Stimulated activated CD8-positive, alpha-beta memory T cell treated with anti-CD3 and anti-CD28 coated beads, Interleukin-15, amount 100 ng/mL, for 1 hour (primary cell): Measurements from ENCODE around the gene CSNK1G2.
A peak's percentile ranks its signal among the peaks of the same experiment; 100 is the strongest.

Source experiments
- DNase-seq: peaks from one replicate; pipeline ENCODE4 v3.0.0-alpha.2; 2020; ENCODE audit warnings: low read depth

CSNK1G2 gene

DNA sequence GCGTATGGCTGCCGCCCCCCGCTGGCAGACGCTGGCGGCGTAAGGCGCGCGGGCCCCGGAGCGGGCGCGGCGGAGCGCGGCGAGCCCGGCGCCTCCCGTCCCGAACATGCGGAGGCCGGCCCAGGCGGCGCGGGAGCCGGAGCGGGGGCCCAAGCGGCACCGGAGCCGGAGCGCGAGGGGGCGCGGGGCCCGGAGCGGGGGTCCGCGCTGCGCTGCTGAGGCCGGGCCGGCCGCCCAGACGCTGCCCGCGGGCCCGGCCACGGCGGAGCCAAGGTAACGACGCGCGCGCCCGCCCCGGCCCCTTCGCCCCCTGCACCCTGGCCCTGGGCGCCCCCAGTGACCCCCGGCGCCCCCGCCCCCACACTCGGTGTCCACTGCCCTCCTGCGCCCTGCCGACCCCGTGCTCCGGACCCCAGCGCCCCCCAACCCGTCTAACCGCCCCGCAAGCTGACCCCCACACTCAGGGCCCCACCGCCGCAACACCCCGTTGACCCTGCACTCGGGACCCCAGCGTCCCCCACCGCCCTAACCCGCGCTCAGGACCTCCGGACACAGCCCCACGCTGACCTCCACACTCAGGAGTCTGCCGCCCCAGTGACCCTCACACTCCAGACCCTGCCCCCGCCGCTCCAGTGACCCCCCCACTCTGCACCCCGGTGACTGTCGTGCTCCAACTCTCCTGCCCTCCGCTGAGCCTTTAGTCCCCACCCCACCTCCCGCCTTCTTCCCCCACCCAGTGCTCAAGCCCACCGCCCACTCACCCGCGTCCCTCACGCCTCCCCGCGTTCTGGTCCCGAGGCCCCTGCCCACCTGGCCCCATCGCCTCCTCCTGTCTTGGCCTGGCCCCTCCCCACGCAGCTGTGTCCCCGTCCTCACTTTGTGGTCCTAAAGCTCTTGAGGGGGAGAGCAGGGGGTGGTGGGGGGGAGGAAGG lies at the start of gene CSNK1G2:
TSS of gene CSNK1G2 (plus strand) at position 27 of the 932 bp plus-strand sequence. CDS start 28,601 bp downstream, outside the sequence.
- DNase-seq: no peak

DNA sequence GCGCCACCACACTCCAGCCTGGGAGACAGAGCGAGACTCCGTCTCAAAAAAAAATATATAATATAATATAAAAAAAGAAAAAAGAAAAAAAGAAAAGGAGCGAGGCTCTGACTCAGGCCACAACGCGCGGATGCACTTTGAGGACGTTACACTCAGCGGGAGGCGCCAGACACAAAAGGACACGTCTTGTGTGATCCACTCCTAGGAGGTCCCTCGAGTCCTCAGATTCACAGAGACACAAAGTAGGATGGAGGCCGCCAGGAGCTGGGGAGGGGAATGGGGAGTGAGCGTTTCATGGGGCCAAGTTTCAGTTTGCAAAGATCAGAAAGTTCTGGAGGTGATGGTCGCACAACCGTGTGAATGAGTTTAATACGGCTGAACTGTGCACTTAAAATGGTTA lies 47.2 kb upstream of the CSNK1G2 start:
- DNase-seq: no peak

DNA sequence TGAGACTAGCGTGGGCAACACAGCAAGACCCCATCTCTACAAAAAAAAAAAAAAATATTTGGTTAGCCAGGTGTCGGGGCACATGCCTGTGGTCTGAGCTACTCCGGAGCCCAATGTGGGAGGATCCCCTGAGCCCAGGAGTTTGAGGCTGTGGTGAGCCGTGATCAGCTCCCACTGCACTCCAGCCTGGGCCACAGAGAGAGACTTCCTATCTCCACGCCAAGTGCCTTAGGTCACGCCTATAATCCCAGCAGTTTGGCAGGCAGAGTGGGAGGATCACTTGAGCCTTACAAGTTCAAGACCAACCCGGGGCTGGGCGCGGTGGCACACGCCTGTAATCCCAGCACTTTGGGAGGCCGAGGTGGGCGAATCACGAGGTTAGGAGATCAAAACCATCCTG lies 44.5 kb upstream of the CSNK1G2 start:
- DNase-seq: no peak

DNA sequence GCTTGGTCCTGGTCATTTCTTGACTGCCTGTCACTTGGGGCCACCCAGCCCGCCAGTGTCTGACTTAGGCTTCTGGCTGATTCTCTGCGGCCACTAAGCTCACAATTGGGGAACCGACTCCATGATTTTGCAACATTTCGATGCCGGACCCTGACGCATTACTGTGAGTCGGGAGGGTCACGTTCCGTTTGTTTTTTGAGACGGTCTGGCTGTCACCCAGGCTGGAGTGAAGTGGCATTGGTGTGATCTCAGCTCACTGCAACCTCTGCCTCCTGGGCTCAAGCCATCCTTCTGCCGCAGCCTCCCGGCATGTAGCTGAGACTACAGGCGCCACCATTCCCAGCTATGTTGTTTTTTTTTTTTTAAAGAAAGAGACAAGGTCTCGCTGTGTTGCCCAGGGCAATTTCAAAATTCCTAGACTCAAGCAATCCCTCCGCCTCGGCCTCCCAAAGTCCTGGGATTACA lies 39.0 kb upstream of the CSNK1G2 start:
- DNase-seq: no peak

DNA sequence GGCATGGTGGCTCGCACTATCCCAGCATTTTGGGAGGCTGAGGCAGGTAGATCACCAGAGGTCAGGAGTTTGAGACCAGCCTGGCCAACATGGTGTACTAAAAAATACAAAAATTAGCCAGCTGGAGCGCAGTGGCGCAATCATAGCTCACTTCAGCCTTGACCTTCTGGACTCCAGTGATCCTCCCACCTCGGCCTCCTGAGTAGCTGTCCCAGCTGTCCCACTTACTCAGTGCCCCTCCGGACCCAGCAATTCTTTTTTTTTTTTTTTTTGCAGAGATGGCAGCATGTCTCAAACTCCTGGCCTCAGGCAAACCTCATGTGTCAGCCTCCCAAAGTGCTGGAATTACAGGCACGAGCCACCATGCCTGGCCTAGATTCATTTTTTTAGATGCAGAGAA lies 38.0 kb upstream of the CSNK1G2 start:
- DNase-seq: no peak

DNA sequence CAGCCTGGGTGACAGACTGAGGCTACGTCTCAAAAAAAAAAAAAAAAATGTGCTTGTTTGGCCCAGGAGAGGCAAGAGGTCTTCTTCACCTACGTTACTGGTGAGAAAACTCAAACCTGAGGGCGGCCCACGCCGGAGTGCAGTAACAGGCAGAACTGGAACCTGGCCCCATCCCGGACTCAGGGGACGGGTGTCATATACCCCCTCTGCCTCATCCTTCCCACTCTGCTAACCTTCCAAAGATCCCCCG lies 36.2 kb upstream of the CSNK1G2 start:
- DNase-seq: no peak

DNA sequence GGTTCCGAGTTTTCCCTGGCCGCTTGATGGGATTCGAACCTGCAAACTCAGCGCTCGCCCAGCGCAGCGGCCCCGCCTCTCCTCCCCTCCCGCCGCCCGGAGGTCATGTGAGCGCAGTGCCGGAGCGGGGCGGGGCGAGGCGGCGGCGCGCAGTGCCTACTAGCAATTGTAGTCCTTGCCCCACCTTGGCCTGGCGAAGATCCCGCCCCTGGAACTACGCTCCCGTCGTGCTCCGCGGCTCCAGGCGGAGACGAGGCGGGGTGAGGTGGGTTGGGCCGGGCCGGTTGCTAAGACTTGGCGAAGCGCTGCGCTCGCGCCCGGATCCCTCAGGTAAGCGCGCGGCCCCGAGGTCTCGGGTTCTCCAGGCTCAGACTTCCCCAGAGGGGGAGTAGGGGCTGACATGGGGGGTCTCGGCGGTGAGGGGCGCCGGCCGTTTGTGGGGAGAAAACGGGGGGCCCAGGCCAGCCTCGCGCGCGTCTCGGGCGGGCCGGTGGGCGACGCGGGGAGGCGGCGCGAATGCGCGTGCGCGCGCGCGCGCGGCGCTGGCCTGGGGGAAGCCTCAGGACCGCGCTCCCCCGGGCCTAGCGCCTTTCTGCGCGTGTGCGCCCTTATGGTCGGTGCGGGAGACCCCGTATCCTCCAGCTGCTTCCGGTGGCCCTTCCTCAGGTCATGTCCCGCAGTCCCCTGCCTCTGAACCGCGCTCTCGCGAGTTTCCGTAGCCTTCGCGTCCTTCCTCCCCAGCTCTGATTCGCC lies 35.7 kb upstream of the CSNK1G2 start, which contains the start of the genes ADAT3 and SCAMP4:
TSS of gene ADAT3 (plus strand) at position 290 of the 753 bp plus-strand sequence. CDS start 6,649 bp downstream, outside the sequence.
TSS of gene SCAMP4 (plus strand) at position 290 of the 753 bp plus-strand sequence. CDS start 9,621 bp downstream, outside the sequence.
- DNase-seq: peak; percentile 94

DNA sequence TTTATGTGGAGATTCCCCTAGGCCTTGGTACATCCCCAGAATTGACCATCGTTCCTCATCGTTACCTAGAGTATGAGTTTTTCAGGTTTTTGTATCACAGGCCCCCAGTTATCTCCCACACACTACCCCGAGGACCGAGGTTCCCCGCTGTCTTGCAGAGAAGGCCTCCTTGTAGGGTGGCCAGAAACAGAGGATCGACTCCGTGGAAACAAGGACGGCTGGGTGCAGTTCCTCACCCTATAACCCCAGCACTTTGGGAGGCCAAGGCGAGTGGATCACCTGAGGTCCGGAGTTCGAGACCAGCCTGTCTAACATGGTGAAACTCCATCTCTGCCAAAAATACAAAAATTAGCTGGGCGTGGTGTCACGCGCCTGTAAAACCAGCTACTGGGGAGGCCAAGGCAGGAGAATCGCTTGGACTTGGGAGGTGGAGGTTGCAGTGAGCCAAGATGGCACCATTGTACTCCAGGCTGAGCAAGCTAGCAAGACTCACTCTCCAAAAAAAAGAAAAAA lies 35.1 kb upstream of the CSNK1G2 start:
- DNase-seq: no peak

DNA sequence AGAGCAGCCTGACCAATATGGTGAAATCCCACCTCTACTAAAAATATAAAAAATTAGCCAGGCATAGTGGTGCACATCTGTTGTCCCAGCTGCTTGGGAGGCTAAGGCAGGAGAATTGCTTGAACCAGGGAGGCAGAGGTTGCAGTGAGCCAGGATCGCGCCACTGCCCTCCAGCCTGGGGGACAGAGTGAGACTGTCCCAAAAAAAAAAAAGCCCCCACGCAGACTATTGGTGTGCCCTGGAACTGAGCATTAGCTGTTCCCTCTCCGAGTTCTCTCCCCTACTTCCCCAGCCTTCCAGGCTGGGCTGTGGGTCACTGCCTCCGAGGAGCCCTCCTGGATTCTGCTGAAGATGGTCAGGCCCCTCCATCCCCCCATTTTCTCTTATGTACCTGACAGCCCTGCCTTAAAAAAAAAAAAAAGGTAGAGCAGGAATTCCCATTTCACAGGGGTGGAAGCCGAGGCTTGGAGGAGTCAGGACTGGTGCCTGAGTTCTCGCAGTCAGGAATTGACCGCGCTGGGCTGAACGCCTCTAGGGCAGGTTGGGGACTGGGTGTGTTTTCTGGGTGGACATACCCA lies 33.9 kb upstream of the CSNK1G2 start:
- DNase-seq: no peak

DNA sequence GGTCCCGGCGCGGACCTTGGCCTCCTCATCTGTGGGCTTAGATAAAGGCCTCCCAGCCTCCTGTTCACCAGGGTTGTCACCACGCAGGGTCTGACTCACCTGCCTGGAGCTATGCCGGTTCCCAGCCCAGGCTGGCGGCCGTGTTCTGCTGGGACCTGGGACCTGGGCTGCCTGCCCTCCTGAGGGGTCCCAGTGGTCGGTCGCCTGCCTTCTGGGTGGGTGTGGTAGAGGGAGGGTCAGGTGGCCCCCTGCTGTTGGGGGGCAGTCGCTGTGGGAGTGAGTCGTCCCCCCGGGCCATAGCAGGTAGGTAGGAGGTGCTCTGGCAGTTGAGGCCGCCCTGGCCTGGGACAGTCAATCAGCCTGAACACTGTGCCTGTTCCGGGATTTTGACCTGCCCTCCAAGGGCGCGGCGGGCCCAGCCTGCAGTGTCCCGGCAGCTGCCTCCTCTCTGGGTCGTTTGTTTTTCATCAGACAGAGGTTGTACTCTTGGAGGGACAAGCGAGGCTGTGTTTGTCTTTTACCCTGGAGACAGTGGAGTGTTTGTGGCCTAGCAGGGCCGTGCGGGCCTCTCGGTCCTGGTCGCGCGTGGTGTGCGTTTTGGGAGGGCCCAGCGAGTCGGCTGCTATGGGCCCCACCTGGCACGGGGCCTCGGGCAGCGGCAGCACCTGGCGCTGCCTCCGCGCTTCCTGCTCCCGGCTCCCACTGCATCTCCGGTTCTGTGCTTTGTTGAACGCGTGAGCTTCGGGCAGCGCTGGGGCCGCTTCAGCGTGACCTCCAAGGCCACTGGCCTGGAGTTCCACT lies 33.2 kb upstream of the CSNK1G2 start:
- no peak for DNase-seq

DNA sequence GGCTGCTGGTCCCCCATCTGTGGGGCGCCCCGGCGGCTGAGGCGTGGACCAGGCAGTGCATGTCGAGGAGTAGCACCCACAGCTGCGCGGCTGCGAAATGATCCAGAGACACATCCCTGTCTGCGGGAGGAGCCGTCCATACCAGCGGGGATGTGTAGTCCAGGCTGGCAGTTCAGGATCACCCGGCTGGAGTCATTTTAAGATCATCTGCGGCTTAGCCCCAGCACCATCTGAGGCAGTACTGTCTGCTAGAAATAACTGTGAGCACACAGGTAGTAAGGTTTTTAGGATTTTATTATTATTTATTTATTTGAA lies 32.7 kb upstream of the CSNK1G2 start:
- DNase-seq: no peak

DNA sequence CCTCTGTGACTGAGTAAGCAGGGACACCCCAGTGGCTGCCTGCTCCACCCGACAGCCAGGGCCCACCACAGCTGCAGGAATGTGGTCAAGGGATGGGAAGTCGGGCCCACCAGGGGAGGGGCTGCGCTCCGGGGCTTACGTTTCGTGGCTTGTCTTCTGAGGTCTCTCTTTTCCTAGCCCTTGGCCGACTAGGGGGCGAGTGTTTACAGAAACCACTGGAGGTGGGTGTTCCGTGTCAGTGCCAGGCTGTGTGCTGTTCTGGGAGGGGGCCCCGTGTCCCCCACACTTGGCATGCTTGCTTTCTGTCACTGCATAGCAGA lies 31.3 kb upstream of the CSNK1G2 start:
- DNase-seq: no peak

DNA sequence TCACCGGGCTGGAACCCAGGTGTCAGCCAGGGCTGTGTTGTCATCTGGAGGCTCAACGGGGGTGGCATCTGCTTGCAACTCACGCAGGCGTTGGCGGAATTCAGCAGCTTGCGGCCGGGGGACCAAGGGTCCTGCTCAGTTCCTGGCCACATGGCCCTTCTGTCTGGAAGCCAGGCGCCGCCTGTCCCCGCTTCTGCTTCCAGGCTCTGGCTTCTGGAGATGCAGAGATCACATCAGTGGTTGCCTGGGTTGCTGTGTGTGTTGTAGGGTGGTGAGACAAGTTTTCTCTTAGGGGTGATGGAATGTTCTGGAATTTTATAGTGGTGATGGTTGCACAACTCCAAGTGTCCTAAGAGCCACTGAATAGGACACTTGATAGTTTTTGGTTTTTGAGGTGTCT lies 30.8 kb upstream of the CSNK1G2 start:
- DNase-seq: no peak

DNA sequence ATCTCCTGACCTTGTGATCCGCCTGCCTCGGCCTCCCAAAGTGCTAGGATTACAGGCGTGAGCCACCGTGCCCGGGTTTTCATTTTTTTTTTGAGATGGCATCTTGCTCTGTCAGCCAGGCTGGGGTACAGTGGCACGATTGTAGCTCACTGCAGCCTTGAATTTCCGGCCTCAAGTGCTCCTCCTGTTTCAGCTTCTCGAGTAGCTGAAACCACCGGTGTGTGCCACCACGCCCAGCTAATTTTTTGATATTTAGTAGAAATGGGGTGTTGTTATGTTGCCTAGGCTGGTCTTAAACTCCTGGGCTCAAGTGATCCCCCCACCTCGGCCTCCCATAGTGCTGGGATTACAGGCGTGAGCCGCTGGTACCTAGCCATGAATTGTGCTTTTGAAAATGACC lies 29.9 kb upstream of the CSNK1G2 start:
- DNase-seq: no peak

DNA sequence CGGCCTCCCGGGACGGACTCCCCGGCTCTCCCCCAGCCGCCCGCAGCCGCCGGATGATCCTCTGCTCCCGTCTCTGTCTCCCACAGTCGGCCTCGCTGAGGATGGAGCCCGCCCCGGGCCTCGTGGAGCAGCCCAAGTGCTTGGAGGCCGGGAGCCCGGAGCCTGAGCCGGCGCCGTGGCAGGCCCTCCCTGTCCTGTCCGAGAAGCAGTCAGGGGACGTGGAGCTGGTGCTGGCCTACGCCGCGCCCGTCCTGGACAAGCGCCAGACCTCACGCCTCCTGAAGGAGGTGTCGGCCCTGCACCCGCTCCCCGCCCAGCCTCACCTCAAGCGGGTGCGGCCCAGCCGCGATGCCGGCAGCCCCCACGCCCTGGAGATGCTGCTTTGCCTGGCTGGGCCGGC lies 29.0 kb upstream of the CSNK1G2 start:
- DNase-seq: no peak

DNA sequence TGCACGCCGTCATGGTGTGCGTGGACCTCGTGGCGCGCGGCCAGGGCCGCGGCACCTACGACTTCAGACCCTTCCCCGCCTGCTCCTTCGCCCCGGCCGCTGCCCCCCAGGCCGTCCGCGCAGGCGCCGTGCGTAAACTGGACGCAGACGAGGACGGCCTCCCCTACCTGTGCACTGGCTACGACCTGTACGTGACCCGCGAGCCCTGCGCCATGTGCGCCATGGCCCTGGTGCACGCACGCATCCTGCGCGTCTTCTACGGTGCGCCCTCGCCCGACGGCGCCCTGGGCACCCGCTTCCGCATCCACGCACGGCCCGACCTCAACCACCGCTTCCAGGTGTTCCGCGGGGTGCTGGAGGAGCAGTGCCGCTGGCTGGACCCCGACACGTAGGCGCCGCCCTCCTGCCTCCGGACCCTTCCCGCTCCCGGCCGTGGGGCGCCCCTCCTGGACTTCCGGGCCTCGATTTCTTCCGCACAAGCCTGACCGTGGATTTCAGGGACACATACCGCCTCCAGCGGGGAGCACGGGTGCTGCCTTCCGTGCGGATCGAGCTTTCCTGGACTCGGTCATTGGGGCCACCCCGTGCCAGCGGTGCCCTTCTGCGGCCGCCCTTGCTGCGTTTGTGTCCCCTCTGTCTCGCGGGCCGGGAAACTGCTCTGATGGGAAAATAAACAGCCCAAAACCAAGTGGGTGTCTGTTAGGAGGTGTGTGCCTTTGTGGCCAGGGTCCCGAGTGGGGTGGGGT lies 28.0 kb upstream of the CSNK1G2 start:
- no peak for DNase-seq

DNA sequence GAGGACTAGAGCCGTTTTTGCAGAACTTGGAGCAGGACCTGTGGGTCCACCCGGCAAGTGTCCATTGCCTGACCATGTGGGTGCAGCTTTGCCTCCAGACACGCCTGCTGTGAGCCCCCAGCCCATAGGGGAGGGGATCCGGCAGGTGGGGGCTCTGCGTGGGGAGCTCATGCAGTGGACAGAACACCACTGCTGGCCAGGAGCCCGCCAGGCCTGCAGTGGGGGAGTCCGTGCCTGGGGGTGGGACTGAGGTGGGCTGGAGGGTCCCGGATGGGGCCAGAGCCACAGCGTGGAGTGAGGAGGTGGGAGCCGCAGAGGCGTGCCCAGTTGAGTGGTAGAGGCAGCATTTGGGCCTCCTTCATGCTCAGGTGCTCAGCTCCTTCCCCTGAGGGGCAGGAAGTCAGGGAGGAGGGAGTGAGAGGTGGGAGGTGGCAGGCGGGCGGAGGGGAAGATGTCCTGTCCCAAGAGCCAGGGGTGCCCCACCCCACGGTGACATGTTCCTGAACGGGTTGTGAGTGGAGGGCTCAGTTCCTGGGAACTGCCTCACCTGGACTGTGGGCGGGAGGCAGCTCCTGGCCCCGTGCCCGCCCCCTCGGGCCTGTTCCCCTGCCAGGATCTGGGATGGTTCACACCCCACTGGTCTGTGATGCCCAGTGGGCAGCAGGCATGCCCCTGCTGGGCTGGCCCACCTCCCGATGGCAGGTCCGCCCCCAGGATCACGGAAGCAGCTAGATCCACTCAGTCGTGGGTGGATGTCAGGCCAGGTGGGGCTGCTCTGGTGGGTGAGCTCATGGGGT lies 27.0 kb upstream of the CSNK1G2 start:
- no peak for DNase-seq

DNA sequence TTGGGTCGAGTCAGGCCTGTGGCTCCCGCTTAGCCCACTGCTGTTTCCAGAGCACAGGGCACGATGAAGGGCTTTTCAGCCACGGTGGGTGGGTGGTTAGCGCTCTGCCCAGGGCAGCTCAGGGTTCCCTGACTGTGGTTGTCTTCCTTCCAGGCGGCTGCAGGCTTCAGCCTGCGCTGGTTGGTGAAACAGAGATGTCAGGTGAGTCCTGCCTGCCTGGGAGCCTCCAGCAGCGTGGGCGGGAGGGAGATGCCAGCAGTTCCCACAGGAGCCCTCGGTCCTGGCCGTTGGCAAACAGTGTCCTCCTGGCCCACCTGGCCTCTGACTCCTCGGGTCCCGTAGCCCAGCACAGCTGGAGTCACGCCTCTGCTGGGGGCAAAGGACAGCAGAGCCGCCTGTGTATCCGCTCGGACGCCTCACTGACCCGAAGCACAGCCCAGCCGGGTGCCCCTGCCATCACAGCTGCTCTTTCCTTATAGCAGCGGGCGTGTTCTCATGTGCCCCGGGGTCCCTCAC lies 26.1 kb upstream of the CSNK1G2 start:
- DNase-seq: no peak

DNA sequence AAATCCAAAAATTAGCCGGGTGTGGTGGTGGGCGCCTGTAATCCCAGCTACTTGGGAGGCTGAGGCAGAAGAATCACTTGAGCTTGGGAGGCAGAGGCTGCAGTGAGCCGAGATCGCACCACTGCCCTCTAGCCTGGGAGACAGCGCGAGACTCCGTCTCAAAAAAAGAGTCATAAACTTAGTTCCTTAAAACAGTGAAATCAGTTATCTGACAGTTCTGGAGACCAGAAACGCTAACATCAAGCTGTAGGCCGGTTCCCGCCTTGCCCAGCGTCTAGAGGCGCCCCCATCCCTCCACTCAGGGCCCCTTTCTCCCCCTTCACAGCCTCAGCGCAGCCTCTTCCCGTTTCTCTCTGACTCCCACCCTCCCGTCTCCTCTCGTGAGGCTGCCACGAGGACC lies 23.8 kb upstream of the CSNK1G2 start:
- DNase-seq: no peak

DNA sequence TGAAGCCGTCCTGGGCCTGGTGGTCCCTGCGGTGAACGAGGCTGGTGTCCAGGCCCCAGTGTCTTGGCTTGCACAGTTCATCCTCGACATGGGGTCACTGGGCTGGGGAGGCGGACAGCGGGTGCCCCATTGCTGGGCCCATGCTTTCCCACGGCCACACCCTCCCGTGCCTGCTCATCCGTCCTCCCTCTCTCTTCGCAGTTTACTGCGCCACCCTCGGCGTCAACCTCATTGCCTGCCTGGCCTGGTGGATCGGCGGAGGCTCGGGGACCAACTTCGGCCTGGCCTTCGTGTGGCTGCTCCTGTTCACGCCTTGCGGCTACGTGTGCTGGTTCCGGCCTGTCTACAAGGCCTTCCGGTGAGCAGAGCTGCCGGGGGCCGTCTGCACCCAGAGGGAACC lies 23.0 kb upstream of the CSNK1G2 start:
- no peak for DNase-seq
